ENCODE results near the gene GDF10.

DNA sequence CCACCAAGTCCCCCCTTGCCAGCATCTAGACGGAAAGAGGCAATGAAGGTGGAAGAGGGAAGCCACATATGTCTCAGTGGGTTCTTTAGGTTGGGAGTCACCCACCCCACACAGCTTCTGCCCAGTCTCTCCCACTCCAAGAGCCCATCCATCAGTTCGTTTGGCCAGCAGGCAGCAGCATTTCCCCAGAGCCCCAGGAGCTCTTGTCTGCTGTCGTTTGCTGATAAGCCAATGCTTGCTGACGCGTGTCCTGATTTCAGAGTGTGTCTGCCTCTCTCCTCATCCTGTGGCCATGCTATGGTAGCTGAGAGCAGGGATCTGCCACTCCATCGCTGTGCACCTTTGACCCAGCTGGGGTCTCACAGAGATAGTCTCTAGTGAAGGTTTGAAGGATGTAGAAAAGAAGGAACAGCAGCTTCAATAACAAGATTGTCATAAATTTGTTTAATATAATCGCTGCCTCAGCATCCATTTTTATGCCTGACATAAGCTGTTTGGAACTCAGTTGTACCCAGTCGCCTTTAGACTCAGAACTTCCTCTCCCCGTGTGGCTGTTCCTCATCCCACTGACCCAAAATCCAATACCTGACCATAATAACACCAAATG is 39.4 kb upstream of the GDF10 start:
- TF ChIP-seq, protein P1, sequence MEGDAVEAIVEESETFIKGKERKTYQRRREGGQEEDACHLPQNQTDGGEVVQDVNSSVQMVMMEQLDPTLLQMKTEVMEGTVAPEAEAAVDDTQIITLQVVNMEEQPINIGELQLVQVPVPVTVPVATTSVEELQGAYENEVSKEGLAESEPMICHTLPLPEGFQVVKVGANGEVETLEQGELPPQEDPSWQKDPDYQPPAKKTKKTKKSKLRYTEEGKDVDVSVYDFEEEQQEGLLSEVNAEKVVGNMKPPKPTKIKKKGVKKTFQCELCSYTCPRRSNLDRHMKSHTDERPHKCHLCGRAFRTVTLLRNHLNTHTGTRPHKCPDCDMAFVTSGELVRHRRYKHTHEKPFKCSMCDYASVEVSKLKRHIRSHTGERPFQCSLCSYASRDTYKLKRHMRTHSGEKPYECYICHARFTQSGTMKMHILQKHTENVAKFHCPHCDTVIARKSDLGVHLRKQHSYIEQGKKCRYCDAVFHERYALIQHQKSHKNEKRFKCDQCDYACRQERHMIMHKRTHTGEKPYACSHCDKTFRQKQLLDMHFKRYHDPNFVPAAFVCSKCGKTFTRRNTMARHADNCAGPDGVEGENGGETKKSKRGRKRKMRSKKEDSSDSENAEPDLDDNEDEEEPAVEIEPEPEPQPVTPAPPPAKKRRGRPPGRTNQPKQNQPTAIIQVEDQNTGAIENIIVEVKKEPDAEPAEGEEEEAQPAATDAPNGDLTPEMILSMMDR (IDR thresholded peaks at IDR 0.05): no peak
- TF ChIP-seq POLR2A (IDR thresholded peaks at IDR 0.05): no peak
